NK-92 (cell line): ENCODE measurements around the gene ERCC1.
"Not testable (repeated sequence)": the region's sequence is repeated elsewhere in the genome, so short reads cannot be mapped to it uniquely, and the experiment has no call there.

Experiments
- DNase-seq: peaks from one replicate; lab custom pipeline; 2025; ENCODE audit not compliant: unreplicated experiment; lab: John Stamatoyannopoulos, UW

The ERCC1 gene

GRCh38 chr19:45431008-45431407, 7.3 kb upstream of the ERCC1 start:
- not testable (repeated sequence) for DNase-seq

- DNase-seq, result not testable (repeated sequence)
Observed at GRCh38 chr19:45429896-45430295, 6.2 kb upstream of the ERCC1 start.

GRCh38 chr19:45428384-45429231, 4.9 kb upstream of the ERCC1 start:
- no peak for DNase-seq

GRCh38 chr19:45424191-45425058, 708 bp upstream of the ERCC1 start:
- no peak for DNase-seq

GRCh38 chr19:45423033-45423588, 606 bp downstream of the ERCC1 start:
- no peak for DNase-seq

- DNase-seq, result no peak
Observed at GRCh38 chr19:45421947-45422498, 1.7 kb downstream of the ERCC1 start.

GRCh38 chr19:45420871-45421270, 2.8 kb downstream of the ERCC1 start:
- DNase-seq, result no peak

GRCh38 chr19:45420356-45420755, 3.4 kb downstream of the ERCC1 start:
- no peak for DNase-seq

- DNase-seq, result no peak
Observed at GRCh38 chr19:45419895-45420294, 3.8 kb downstream of the ERCC1 start.

- DNase-seq, result no peak
Observed at GRCh38 chr19:45419396-45419795, 4.3 kb downstream of the ERCC1 start.

GRCh38 chr19:45418802-45419201, 4.9 kb downstream of the ERCC1 start:
- no peak for DNase-seq

GRCh38 chr19:45417151-45417550, 6.6 kb downstream of the ERCC1 start:
- no peak for DNase-seq

GRCh38 chr19:45414468-45414867, 9.2 kb downstream of the ERCC1 start:
- no peak for DNase-seq

- no peak for DNase-seq
Observed at GRCh38 chr19:45413497-45413896, 10.2 kb downstream of the ERCC1 start.

- not testable (repeated sequence) for DNase-seq
Observed at GRCh38 chr19:45410330-45410729, 13.4 kb downstream of the ERCC1 start.

- no peak for DNase-seq
Observed at GRCh38 chr19:45409557-45409920, 14.2 kb downstream of the ERCC1 start.

- DNase-seq, result no peak
Observed at GRCh38 chr19:45408830-45409556, 14.7 kb downstream of the ERCC1 start.

- no peak for DNase-seq
Observed at GRCh38 chr19:45408121-45408520, 15.6 kb downstream of the ERCC1 start.

GRCh38 chr19:45407585-45407984, 16.1 kb downstream of the ERCC1 start:
- DNase-seq, result not testable (repeated sequence)

- DNase-seq, result no peak
Observed at GRCh38 chr19:45407091-45407375, 16.7 kb downstream of the ERCC1 start.
